ENCODE results near the gene FOS. TPM values are rescaled to one million over a fixed set of nuclear protein-coding genes. Genes with fewer than 3 reads are reported as not detected.

FOS gene
- total RNA-seq, 1 donor from 2014 or later: 302 TPM

DNA sequence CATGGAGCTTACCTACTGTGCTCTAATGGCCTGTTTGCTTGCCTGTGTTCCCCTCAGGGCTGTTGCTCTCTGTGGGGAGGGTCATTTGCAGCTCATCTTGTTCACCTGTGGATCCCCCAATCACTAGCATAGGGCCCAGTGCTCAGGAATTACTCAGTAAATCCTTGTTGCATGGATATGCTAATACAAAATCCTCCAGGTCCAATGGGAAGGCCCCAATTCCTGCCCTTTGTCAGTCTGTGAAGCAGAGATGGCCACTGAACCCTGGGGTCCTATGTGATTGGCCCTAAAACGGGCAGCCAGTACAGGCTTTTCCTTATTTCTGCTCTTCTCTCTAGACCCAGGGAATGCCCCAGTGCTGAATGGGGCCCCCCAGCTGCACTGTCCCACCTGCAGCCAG lies 44.1 kb downstream of the FOS start:
- ATAC-seq: no peak
- Histone ChIP-seq H3K4me1 (no peaks in the 10 kb centered on the region), H3K9me3 (no peaks in the 10 kb centered on the region), H3K36me3 (no peaks in the 10 kb centered on the region), H3K4me3 (no peak overlapping the region), H3K27me3 (ENCODE audit: low read depth) (peaks cover 7% of the 10 kb centered on the region), H3K27ac (no peak overlapping the region)
- TF ChIP-seq, protein P1, sequence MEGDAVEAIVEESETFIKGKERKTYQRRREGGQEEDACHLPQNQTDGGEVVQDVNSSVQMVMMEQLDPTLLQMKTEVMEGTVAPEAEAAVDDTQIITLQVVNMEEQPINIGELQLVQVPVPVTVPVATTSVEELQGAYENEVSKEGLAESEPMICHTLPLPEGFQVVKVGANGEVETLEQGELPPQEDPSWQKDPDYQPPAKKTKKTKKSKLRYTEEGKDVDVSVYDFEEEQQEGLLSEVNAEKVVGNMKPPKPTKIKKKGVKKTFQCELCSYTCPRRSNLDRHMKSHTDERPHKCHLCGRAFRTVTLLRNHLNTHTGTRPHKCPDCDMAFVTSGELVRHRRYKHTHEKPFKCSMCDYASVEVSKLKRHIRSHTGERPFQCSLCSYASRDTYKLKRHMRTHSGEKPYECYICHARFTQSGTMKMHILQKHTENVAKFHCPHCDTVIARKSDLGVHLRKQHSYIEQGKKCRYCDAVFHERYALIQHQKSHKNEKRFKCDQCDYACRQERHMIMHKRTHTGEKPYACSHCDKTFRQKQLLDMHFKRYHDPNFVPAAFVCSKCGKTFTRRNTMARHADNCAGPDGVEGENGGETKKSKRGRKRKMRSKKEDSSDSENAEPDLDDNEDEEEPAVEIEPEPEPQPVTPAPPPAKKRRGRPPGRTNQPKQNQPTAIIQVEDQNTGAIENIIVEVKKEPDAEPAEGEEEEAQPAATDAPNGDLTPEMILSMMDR (IDR thresholded peaks at IDR 0.05): no peak
- DNase-seq: no peak
- intact Hi-C loops (cut with DNase I): no loop called here

DNA sequence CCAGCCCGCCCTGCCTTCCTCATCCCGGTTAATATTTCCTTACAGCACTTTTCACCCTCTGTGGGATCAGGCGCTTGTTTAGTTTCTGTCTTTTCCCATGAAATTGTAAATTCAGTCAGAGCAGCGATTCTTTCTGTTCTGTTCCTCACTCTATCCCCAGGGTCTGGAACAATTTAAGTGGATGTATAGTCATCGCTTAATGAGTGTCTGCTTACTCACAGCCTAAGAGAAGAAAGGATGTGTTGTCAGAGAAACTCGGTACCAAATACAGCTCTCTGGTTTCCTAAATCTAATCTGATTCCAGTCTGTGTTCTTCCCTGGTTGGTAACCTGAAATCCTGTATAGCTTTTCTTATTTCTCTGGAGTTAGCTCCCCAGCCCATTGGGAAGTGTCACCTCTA lies 44.9 kb downstream of the FOS start:
- Histone ChIP-seq H3K4me3 (no peak overlapping the region), H3K27me3 (ENCODE audit: low read depth) (peaks cover 7% of the 10 kb centered on the region), H3K27ac (no peak overlapping the region), H3K9me3 (no peaks in the 10 kb centered on the region), H3K36me3 (no peaks in the 10 kb centered on the region), H3K4me1 (no peaks in the 10 kb centered on the region)
- no peak for ATAC-seq
- no peak for DNase-seq
- intact Hi-C loops (cut with DNase I): no loop called here
- TF ChIP-seq, protein P1 (IDR thresholded peaks at IDR 0.05): no peak

DNA sequence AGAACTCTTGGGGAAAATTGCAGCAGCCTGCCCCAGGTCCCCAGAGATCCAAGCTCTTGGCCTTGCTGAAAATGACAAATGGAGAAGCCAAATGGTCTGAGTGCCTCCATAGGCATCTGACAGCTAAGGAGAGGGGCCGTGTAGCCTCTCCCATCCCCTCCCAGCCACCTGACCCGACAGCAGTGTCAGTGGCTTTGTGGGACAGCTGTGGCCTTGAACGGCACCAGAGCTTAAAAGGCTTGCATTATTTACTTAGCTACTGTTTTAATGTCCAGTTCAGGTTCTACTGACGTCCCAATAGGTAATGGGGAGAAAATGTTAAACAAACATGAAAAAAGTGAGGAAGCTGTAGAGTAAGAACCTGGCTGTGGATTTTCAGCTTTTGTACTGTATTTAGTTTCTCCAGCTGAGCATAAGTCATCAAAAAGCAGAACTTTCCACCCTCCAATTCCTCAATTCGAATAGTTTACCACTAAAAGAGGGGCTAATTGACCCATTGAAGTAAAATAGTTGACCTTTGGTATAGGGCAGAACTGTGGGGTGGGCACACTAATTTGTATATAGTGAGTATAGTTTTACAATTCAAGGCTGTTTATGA lies 50.0 kb downstream of the FOS start:
- DNase-seq (no peak), ATAC-seq (no peak)
- TF ChIP-seq, protein P1 (IDR thresholded peaks at IDR 0.05): no peak
- no peak overlapping the region for H3K4me3 ChIP-seq
- H3K27ac ChIP-seq: no peak overlapping the region
- no peaks in the 10 kb centered on the region for H3K4me1 ChIP-seq
- intact Hi-C loops (cut with DNase I): no loop called here
- no peaks in the 10 kb centered on the region for H3K9me3 ChIP-seq
- H3K27me3 ChIP-seq (ENCODE audit: low read depth): peaks cover 7% of the 10 kb centered on the region
- H3K36me3 ChIP-seq: no peaks in the 10 kb centered on the region

DNA sequence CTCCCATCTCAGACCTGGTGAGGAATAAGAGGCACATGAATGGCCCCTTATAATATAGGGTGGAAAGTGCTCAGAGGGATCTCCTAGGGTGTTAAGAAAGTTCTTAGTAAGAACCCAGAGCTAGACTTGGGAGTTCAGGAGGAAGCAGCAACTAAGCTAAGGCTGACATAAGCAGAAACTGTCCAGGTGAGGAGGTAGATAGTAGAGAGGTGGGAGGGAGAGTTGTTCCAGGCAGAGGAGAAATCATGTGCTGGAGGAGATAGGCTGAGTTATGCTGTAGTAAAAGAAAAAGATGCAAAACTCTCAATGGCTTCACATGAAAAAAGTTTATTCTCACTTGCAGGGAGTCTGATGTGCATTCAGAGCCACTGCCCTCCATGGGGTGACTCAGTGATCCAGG lies 50.7 kb downstream of the FOS start:
- intact Hi-C loops (cut with DNase I): no loop called here

DNA sequence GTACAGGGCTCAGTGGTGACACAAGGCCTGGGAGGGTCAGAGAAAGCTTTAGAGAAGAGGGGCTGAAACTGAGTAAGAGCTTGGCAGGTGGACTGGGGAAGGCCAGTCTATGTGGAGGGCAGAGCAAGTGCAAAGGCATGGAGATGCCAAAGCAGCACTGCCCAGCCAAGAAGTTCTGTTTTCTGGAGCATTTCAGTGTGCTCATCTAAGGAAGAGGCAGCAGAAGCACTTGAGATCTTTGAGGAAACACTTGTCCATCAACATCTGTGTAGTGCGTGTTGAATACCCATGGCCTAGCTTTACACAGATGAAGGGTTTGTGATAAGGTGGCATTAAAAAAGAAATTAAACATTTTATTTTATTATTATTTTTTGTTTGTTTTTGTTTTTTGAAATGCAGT lies 52.8 kb downstream of the FOS start:
- ATAC-seq: no peak

More for the DNA sequence above, 50.7 kb downstream of the FOS start:
- no peak for ATAC-seq
- TF ChIP-seq, protein P1 (IDR thresholded peaks at IDR 0.05): no peak
- DNase-seq: no peak
- Histone ChIP-seq H3K4me1 (peaks cover 6% of the 10 kb centered on the region), H3K36me3 (no peaks in the 10 kb centered on the region), H3K27ac (no peak overlapping the region), H3K27me3 (ENCODE audit: low read depth) (peaks cover 7% of the 10 kb centered on the region), H3K4me3 (no peak overlapping the region), H3K9me3 (no peaks in the 10 kb centered on the region)

More for the DNA sequence above, 52.8 kb downstream of the FOS start:
- DNase-seq: no peak
- H3K4me3 ChIP-seq: no peak overlapping the region
- TF ChIP-seq, protein P1 (IDR thresholded peaks at IDR 0.05): no peak
- H3K27ac ChIP-seq: no peak overlapping the region
- no peaks in the 10 kb centered on the region for H3K9me3 ChIP-seq
- H3K27me3 ChIP-seq (ENCODE audit: low read depth): no peaks in the 10 kb centered on the region
- peaks cover 11% of the 10 kb centered on the region for H3K4me1 ChIP-seq
- no peaks in the 10 kb centered on the region for H3K36me3 ChIP-seq
- intact Hi-C loops (cut with DNase I): no loop called here

Other genes starting within 250 kb of the FOS start
- gene MLH3, start 227.4 kb upstream of the FOS start, total RNA-seq: 27.2 TPM
- gene ACYP1, start 214.8 kb upstream of the FOS start, total RNA-seq: 19.7 TPM
- gene ZC2HC1C, start 209.2 kb upstream of the FOS start, total RNA-seq: 4.7 TPM
- gene NEK9, start 151.8 kb upstream of the FOS start, total RNA-seq: 97.7 TPM
- gene TMED10, start 102.2 kb upstream of the FOS start, total RNA-seq: 286 TPM
- 59.2 TPM for gene JDP2, start 149.2 kb downstream of the FOS start, total RNA-seq
- 6.7 TPM for gene BATF, start 243.6 kb downstream of the FOS start, total RNA-seq